GM12873 (cell line): ENCODE data around the gene STARD10.

Experiments used
- TF ChIP-seq, protein P1 (sequence below): IDR thresholded peaks from 2 replicates; pipeline ENCODE4 v1.5.1; 2012; ENCODE audit warnings: low read depth, mild to moderate bottlenecking, moderate library complexity, low read length, control low read depth; ENCODE audit not compliant: insufficient read depth; ENCODE audit errors: missing control alignments

STARD10 gene

DNA sequence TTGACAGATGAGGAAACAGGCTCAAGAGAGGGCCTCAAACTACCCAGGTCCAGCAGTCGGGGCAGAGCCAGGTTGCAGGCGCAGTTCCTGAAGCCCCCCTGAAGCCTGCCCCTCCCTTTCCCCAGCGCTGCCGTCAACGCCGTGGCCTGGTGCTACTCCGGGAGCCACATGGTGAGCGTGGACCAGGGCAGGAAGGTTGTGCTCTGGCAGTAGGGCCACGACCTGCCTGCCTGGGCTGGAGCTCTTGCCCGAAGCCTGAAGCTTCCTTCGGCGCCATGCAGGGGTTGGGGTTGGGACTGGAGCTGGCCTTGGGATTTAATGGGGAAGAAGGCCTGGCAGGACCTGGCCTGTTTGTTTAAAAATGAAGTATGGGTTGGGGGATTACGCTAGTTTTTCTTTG lies 35.3 kb upstream of the STARD10 start:
- TF ChIP-seq, protein P1, sequence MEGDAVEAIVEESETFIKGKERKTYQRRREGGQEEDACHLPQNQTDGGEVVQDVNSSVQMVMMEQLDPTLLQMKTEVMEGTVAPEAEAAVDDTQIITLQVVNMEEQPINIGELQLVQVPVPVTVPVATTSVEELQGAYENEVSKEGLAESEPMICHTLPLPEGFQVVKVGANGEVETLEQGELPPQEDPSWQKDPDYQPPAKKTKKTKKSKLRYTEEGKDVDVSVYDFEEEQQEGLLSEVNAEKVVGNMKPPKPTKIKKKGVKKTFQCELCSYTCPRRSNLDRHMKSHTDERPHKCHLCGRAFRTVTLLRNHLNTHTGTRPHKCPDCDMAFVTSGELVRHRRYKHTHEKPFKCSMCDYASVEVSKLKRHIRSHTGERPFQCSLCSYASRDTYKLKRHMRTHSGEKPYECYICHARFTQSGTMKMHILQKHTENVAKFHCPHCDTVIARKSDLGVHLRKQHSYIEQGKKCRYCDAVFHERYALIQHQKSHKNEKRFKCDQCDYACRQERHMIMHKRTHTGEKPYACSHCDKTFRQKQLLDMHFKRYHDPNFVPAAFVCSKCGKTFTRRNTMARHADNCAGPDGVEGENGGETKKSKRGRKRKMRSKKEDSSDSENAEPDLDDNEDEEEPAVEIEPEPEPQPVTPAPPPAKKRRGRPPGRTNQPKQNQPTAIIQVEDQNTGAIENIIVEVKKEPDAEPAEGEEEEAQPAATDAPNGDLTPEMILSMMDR, result no peak

DNA sequence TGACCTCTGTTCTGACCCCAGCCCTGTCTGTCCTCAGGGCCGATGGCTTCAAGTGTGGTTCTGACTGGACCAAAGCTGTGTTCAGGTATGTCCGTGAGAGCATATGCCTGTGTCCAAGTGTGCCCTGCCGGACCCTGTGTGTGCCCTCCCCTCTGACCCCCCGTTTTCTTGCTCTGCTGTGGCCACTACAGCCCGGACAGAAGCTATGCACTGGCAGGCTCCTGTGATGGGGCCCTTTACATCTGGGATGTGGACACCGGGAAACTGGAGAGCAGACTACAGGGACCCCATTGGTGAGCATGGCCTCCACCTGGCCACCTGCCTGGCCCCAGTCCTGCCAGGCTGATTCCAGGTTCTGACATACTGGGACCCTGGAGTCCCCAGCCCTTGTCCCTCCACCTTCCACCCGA lies 34.9 kb upstream of the STARD10 start:
- TF ChIP-seq, protein P1, result no peak

DNA sequence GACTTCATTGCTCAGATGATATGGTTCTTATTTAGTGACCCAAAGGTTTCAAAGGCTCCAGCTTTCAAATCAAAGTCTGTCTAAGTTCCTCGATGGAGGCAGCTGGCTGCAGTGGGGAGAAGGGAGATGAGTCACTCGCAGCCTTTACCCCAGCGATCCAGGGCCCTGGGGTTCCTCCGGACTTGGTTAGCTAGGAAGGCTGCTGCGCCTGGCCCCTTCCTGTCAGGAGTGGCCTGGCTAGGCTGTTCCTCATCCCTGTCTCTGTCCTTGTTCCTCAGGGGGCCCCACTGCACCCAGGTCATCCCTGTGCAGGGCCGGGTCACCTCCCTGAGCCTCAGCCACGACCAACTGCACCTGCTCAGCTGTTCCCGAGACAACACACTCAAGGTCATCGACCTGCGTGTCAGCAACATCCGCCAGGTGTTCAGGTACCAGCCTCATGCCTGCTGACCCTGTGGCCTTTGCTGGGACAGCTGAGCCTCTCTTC lies 34.3 kb upstream of the STARD10 start:
- TF ChIP-seq, protein P1, result no peak

DNA sequence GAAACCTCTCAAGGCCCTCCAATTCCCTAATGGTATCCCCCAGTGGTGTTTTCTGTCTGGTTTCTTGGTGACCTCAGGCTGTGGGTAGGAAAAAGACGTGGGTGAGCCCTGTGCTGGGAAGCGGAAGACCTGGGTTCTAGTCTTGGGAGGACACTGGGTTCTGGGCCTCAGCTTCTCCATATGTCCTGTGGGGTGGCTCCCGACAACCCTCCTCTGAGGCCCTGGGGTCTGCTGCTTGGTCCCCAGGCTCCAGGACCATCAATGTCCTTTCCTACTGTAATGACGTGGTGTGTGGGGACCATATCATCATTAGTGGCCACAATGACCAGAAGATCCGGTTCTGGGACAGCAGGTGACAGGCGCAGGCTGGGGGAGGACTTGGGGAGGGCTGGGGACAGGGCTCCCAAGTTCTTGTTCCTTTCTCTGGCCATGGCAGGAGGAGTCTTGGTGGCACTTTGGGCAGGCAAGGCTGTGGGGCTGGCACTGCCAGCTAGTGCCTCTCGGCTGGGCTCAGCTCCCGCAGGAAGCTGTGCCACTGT lies 33.2 kb upstream of the STARD10 start:
- TF ChIP-seq, protein P1, result no peak

DNA sequence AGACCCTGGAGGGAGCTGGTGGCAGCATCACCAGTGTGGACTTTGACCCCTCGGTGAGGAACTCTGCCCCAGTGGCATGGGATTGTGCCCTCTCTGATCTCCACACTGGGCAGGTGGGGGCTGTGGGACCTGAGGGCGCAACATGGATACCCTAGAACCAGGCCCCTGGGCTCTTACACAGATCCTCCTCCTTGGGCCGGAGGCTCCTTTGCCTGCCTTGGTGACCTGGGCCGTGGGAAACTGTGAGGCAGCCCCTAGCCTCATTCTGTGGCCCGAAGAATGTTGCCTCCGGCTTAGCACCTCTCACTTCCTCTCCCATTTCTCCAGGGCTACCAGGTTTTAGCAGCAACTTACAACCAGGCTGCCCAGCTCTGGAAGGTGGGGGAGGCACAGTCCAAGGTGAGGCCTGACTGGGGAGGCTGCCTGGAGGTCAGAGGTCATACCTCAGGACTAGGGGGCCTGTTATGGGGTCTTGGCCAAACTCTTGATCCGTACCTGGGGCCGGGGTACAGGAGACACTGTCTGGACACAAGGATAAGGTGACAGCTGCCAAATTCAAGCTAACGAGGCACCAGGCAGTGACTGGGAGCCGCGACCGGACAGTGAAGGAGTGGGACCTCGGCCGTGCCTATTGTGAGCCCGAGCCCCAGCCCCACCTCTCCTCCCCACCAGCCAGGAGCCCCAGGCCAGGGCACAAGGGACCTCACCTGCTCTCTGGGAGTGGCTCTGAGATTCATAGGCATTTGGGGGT lies 32.5 kb upstream of the STARD10 start:
- TF ChIP-seq, protein P1, result no peak

DNA sequence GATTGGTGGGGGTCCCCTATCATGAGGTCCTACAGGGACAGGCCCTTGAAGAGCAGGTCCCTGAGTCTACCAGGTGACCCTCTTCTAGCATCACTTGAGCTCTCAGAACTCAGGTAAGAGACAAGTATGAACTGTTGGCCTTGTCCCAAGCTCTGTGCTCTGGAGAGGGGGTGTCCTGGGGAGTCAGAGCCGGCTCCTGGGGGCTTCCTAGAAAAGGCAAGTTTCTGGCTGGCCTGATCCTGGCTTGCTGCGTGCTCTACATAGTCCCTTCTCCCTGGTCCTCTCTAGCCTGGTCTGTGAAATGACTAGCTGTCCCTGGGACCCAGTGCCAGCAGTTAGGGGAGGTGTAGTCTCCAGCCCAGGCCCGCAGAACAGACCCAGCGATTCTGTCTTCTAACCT lies 31.8 kb upstream of the STARD10 start:
- TF ChIP-seq, protein P1, result no peak

DNA sequence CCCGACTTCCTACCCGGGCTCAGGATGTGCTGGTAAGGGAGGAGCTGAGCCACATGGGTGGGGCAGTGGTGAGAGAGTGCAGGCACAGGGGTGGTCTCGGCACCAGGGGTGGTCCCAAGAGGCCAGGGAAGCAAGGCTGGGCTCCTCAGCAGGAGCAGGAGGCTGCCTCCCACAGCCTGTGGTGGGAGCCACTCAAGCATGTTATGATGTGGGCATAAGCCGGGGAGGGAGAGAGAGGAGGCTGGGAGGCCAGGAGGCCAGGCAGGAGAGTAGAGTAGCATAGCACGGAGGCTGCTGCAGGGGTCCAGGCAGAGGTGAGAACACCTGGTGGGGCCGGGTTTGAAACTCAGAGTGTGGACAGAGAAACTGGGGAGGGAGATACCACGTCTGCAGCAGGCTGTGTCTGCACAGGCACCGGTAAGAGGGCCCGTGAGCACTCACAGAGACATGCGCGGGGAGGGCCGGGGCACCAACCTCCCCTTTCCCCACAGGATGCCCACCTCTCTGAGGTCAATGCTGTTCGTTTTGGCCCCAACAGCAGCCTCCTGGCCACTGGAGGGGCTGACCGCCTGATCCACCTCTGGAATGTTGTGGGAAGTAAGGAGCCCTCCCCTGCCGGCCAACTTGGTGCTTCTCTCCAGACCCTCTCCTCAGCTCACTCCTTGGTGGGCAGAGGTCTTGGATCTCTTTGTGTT lies 31.1 kb upstream of the STARD10 start:
- TF ChIP-seq, protein P1, result no peak
